Smooth muscle cell (in vitro differentiated cells): ENCODE measurements around the gene P2RX2. TPM values are rescaled to one million over a fixed set of nuclear protein-coding genes. Genes with fewer than 3 reads are reported as not detected.

ENCODE experiments used
- DNase-seq: peaks from one replicate; lab custom pipeline; 2025; ENCODE audit not compliant: unreplicated experiment; lab: John Stamatoyannopoulos, UW
- H2AFZ ChIP-seq: fragments of 200-600 bp; sonication (generic); 2 replicates; pipeline ENCODE4 v1.6.0; 2016; ENCODE audit warnings: antibody characterized with exemption, low read depth, mild to moderate bottlenecking
- H3F3A ChIP-seq: fragments of 200-600 bp; sonication (generic); 2 replicates; pipeline ENCODE4 v1.6.0; 2017; ENCODE audit warnings: antibody characterized with exemption, low read depth
- H3K27ac ChIP-seq: fragments of 200-600 bp; sonication (generic); 2 replicates; pipeline ENCODE4 v1.5.1; 2016; ENCODE audit warnings: low read depth, mild to moderate bottlenecking
- H3K27me3 ChIP-seq: fragments of 200-600 bp; sonication (generic); 2 replicates; pipeline ENCODE4 v1.6.1; 2016; ENCODE audit warnings: low read depth, mild to moderate bottlenecking
- H3K36me3 ChIP-seq: fragments of 200-600 bp; sonication (generic); 2 replicates; pipeline ENCODE4 v1.5.1; 2016; ENCODE audit warnings: low read depth
- H3K4me1 ChIP-seq: fragments of 200-600 bp; sonication (generic); 2 replicates; pipeline ENCODE4 v1.5.1; 2016; ENCODE audit warnings: low read depth
- H3K4me2 ChIP-seq: fragments of 200-600 bp; sonication (generic); 2 replicates; pipeline ENCODE4 v1.6.0; 2016; ENCODE audit warnings: mild to moderate bottlenecking
- H3K4me3 ChIP-seq: fragments of 200-600 bp; sonication (generic); 2 replicates; pipeline ENCODE4 v1.5.1; 2016; ENCODE audit warnings: mild to moderate bottlenecking
- H3K79me2 ChIP-seq: fragments of 200-600 bp; sonication (generic); 2 replicates; pipeline ENCODE4 v1.6.0; 2016; ENCODE audit warnings: low read depth, mild to moderate bottlenecking
- H3K9ac ChIP-seq: fragments of 200-600 bp; sonication (generic); 2 replicates; pipeline ENCODE4 v1.6.0; 2016; ENCODE audit warnings: low read depth
- H3K9me3 ChIP-seq: fragments of 200-600 bp; sonication (generic); replicated peaks from 2 replicates; pipeline ENCODE4 v1.5.1; 2016; ENCODE audit warnings: low read depth
- H4K20me1 ChIP-seq: fragments of 200-600 bp; sonication (generic); 2 replicates; pipeline ENCODE4 v1.6.0; 2016; ENCODE audit warnings: low read depth
- WGBS: methylation state at CpG from one replicate; pipeline ENCODE4 v1.1.7; 2016; ENCODE audit warnings: low lambda C conversion rate; 5-methylcytosine and 5-hydroxymethylcytosine counted together
- polyA plus RNA-seq: library from polyadenylated mRNA; unstranded; fragments of >200 nt; fragmentation: Nextera tagmentation; extraction: Ambion mirVana; gene quantifications from 2 replicates; pipeline ENCODE4 v1.2.1, GENCODE V29; 2016
- total RNA-seq: library from RNA; depleted of rRNA; stranded (reverse); fragments of >200 nt; gene quantifications from 2 replicates; pipeline ENCODE4 v1.2.3, GENCODE V29; 2014
- TF ChIP-seq, protein P1 (sequence below): fragments of 200-600 bp; sonication (generic); IDR thresholded peaks from 2 replicates; pipeline ENCODE4 v1.5.1; 2017; ENCODE audit warnings: borderline replicate concordance, mild to moderate bottlenecking, antibody characterized with exemption; ENCODE audit not compliant: insufficient read depth, poor library complexity, severe bottlenecking

The P2RX2 gene
- total and polyA plus RNA-seq, 2 experiments from 2014 or later: not detected

DNA sequence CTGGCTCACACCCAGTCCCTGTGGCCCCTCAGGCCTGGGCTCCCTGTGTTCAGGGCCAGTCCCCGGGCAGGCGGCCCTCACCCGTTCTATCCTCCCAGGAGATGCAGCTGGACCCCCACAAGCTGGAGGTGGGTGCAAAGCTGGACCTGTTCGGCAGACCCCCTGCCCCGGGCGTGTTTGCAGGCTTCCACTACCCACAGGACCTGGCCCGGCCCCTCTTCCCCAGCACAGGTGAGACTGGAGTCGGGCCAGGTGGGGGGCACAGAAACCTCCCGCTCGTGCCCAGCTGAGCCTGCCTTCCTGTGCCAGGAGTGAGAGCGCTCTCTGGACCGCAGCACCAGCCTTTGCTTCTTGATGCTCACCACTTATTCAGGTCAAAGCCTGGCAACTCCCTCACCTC is 41.9 kb upstream of the P2RX2 start:
- H3K4me3 ChIP-seq: no peak overlapping the region
- DNase-seq: no peak
- no peaks in the 10 kb centered on the region for H3K9me3 ChIP-seq
- H3K79me2 ChIP-seq: no peaks in the 10 kb centered on the region
- no peak overlapping the region for H3K27ac ChIP-seq
- H3K4me1 ChIP-seq: no peaks in the 10 kb centered on the region
- no peak overlapping the region for H2AFZ ChIP-seq
- WGBS: 94% methylated on average over 12 of the region's 12 CpGs
- H4K20me1 ChIP-seq: peaks cover 26% of the 10 kb centered on the region
- no peaks in the 10 kb centered on the region for H3K36me3 ChIP-seq
- no peak overlapping the region for H3K4me2 ChIP-seq
- H3K27me3 ChIP-seq: peaks cover 10% of the 10 kb centered on the region
- TF ChIP-seq, protein P1, sequence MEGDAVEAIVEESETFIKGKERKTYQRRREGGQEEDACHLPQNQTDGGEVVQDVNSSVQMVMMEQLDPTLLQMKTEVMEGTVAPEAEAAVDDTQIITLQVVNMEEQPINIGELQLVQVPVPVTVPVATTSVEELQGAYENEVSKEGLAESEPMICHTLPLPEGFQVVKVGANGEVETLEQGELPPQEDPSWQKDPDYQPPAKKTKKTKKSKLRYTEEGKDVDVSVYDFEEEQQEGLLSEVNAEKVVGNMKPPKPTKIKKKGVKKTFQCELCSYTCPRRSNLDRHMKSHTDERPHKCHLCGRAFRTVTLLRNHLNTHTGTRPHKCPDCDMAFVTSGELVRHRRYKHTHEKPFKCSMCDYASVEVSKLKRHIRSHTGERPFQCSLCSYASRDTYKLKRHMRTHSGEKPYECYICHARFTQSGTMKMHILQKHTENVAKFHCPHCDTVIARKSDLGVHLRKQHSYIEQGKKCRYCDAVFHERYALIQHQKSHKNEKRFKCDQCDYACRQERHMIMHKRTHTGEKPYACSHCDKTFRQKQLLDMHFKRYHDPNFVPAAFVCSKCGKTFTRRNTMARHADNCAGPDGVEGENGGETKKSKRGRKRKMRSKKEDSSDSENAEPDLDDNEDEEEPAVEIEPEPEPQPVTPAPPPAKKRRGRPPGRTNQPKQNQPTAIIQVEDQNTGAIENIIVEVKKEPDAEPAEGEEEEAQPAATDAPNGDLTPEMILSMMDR: no peak
- no peak overlapping the region for H3K9ac ChIP-seq
- H3F3A ChIP-seq: no peaks in the 10 kb centered on the region

DNA sequence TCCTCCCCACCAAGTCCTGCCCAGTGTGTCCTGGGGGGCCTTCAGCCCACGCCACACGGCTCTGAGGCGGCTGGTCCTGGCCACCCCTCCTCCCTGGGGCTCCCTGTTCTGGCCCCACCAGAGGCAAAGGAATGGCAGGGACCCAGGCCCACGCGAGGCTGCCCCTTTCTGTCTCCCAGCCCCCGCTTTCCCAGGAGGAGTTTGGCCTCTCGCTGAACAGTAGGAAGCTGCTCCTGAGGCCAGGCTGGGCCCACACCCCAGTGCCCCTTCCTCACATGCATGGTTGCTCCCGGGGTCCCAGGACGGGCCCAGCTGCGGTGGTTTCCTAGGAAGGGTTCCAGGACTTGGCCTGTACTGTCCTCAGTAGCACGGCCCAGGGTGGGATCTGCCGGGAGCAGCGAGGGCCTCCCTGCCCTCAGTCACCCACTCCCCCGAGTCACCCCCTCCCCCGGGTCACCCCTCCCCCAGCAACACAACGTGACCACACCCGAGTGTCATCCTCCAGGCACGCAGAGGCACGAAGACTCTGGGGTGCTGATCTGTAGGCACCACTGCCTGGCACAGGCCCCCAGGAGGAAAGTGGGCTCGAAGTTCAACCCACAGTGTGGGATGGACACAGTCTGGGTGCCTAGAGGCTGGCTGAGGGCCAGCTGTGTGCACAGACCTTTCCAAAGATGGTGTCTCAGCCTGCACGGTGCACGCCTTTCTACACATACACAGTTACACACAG is 41.2 kb upstream of the P2RX2 start:
- TF ChIP-seq, protein P1: no peak
- H3K4me1 ChIP-seq: peaks cover under 1% of the 10 kb centered on the region
- no peak for DNase-seq
- no peaks in the 10 kb centered on the region for H3F3A ChIP-seq
- H3K9ac ChIP-seq: no peak overlapping the region
- no peaks in the 10 kb centered on the region for H3K9me3 ChIP-seq
- H3K4me3 ChIP-seq: no peak overlapping the region
- no peak overlapping the region for H3K4me2 ChIP-seq
- 95% methylated on average over 22 of the region's 22 CpGs for WGBS
- no peaks in the 10 kb centered on the region for H3K79me2 ChIP-seq
- H4K20me1 ChIP-seq: peaks cover 29% of the 10 kb centered on the region
- no peaks in the 10 kb centered on the region for H3K36me3 ChIP-seq
- H2AFZ ChIP-seq: no peak overlapping the region
- no peak overlapping the region for H3K27ac ChIP-seq
- peaks cover 17% of the 10 kb centered on the region for H3K27me3 ChIP-seq

- Histone ChIP-seq H3K9me3 (no peaks in the 10 kb centered on the region), H3K79me2 (no peaks in the 10 kb centered on the region), H3K4me1 (peaks cover 8% of the 10 kb centered on the region), H3K4me2 (no peak overlapping the region), H2AFZ (no peak overlapping the region), H3K4me3 (no peak overlapping the region), H3K36me3 (no peaks in the 10 kb centered on the region), H3K27ac (no peak overlapping the region), H3K27me3 (peaks cover 24% of the 10 kb centered on the region), H3F3A (no peaks in the 10 kb centered on the region), H4K20me1 (peaks cover 37% of the 10 kb centered on the region), H3K9ac (no peak overlapping the region)
- 84% methylated on average over 9 of the region's 11 CpGs for WGBS
- TF ChIP-seq, protein P1: no peak
- DNase-seq: no peak
Measured at GRCh38 chr12:132578118-132578517, 40.5 kb upstream of the P2RX2 start.

- H2AFZ ChIP-seq: no peak overlapping the region
- DNase-seq: no peak
- 86% methylated on average over 8 of the region's 11 CpGs for WGBS
- H3K4me3 ChIP-seq: no peak overlapping the region
- TF ChIP-seq, protein P1: no peak
- no peaks in the 10 kb centered on the region for H3K36me3 ChIP-seq
- no peak overlapping the region for H3K4me2 ChIP-seq
- no peaks in the 10 kb centered on the region for H3K9me3 ChIP-seq
- peaks cover 40% of the 10 kb centered on the region for H4K20me1 ChIP-seq
- no peaks in the 10 kb centered on the region for H3K79me2 ChIP-seq
- H3K27me3 ChIP-seq: peaks cover 30% of the 10 kb centered on the region
- peaks cover 10% of the 10 kb centered on the region for H3K4me1 ChIP-seq
- no peak overlapping the region for H3K9ac ChIP-seq
- H3F3A ChIP-seq: no peaks in the 10 kb centered on the region
- H3K27ac ChIP-seq: no peak overlapping the region
Measured at GRCh38 chr12:132578826-132579225, 39.8 kb upstream of the P2RX2 start.
